ENCODE measurements around the gene LCA5.
"Not testable (repeated sequence)": the region's sequence is repeated elsewhere in the genome, so short reads cannot be mapped to it uniquely, and the experiment has no call there.

Gene LCA5

DNA sequence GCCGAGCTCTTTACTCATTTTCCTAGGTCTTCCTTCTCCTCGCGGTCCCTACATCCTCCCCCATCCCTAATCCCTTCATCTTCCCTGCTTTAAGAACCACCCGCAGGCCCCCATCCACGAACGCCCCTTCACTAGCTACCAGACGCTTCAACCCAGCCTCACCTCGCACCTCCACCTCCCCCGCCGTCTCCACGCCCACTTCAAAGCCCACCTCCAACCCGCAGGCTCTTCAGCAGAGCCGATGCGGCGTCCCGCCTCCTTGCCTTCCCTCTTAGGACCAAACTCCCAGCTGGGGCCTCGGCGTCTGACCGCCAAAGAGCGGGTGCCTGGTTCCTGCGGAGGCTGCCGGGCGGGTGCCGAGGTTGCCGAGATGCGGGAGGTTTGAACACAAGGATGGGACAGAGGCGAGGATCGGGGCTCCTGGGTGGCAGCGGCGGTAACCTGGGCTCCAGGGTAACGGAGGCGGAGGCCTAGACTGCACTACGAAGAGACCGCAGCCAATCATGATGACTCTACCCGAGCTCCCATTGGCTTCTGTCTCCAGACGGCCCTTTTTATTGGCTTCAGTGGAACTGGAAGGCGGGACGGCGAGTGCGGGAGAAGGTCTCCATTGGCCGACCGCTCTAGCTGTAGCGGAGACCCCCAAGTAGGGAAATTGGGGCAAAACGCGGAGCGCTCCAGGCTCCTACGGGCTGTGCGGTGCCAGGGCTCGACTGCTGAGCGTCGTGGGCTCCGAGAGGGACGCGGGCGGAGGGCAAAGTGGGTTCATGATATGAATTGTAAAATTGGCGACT is at the start of gene LCA5:
LCA5 (minus strand) TSS at position 477 of the 794 bp plus-strand sequence. CDS start 18,536 bp downstream, outside the sequence.
- DNase-seq: peak; percentile 77

DNA sequence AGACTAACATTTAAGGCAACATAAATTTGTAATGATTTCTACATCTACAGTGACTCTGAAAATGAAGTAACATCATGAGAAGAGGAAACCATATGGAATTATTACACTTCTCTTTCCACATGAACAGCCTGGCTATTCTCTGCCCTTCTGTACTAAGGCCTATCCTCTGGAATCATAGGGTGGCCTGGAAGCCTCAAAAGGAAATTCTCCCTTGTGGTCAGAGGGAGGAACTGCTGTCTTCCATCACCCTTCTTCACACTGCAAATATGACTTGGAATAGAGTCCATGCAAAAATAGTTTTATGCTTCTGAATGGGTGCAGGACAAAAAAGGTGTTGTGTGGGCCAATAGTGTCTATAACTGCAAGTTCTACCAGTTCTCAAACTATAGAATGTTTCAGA is 49.3 kb upstream of the LCA5 start:
- DNase-seq: no peak

GRCh38 chr6:79584332-79584731 is 47.1 kb upstream of the LCA5 start:
- DNase-seq: no peak

GRCh38 chr6:79577926-79578325 is 40.7 kb upstream of the LCA5 start:
- DNase-seq: not testable (repeated sequence)

DNA sequence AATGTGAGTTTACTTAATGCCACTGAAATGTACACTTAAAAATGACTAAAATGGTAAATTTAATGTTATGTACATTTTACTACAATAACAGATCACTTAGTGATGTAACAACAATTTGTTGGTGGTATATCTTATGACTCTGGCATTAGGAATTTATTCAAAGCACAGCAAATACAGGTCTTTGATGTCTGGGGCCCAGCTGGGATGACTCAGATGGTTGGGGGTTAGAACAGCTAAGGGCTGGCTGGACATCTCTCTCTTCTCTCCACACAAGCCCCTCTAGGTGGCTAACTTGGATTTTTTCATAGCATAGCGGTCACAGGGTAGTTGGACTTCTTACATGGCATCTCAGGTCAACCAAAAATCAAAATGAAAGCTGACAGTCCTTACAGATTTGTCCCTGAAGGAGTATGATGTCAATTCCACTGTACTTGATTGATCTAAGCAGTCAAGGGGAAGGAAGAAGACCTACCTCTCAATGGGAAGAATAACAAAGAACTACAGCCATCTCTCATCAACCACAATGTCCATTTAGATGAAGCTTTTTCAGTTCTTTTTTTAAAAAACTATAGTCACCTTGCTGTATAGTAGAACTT is 37.5 kb upstream of the LCA5 start:
- no peak for DNase-seq

DNA sequence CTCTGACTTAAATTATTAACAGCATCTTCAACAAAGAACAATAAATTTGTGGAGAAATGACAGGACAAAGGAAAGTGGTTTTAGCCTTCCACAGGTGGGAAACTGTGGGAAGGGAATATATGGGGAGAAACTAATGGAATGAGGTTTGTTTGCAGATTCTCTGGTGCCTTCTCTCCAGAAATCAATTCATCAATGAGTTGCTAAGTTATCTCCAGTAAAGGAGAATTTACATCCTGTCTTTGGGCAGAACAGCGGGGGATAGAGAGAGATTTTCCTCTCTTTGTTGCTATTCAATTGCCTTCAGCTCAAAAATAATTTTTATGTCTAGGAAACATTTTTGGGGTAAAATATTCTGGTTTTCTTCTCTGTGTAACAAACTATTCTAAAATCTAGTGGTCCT is 36.9 kb upstream of the LCA5 start:
- no peak for DNase-seq

GRCh38 chr6:79571030-79571367 is 33.8 kb upstream of the LCA5 start:
- no peak for DNase-seq

- no peak for DNase-seq
Observed at GRCh38 chr6:79570129-79571029, 33.1 kb upstream of the LCA5 start.

GRCh38 chr6:79568996-79569395 is 31.8 kb upstream of the LCA5 start:
- no peak for DNase-seq

- no peak for DNase-seq
Observed at GRCh38 chr6:79564636-79565035, 27.4 kb upstream of the LCA5 start.

GRCh38 chr6:79559706-79560105 is 22.5 kb upstream of the LCA5 start:
- DNase-seq: no peak

GRCh38 chr6:79557673-79558467 is 20.6 kb upstream of the LCA5 start:
- no peak for DNase-seq

DNA sequence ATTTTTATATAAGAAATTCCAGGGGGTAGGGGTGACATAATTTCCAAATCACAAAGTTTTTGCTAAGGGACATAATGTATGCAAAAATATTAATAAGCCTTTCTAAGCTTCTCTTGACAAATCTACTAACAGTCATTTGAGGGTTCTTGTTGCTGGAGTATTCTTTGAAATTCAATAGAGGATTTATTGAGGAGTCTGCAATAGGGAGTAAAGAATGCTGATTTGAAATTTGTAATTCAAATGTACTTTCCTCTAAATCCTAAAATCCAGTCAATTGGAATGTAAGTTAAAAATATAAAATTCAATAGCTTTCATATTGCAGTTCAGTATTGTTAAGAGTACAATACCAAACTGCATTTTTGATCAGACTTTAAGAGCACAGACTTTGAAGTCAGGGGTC is 17.1 kb upstream of the LCA5 start:
- no peak for DNase-seq

DNA sequence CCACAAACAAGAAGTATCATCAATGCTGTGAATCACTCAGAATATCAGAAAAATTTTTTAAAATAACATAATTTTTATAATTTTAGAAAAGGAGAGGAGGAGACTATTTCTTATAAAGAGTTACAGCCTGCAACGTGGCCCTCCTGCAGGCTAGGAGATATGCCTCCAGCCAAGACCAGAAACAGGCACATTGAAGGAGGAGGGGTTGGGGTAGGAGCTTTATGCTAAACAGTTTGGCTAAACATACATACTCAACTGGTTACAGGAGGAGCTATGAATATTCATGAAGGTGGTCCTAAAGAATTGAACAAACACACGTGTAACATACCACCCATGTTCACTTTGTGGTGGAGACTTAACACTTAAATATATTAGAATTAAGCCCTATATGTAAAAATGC is 14.2 kb upstream of the LCA5 start:
- DNase-seq: no peak

GRCh38 chr6:79548304-79548703 is 11.1 kb upstream of the LCA5 start:
- DNase-seq: no peak

GRCh38 chr6:79546186-79546585 is 9.0 kb upstream of the LCA5 start:
- no peak for DNase-seq

DNA sequence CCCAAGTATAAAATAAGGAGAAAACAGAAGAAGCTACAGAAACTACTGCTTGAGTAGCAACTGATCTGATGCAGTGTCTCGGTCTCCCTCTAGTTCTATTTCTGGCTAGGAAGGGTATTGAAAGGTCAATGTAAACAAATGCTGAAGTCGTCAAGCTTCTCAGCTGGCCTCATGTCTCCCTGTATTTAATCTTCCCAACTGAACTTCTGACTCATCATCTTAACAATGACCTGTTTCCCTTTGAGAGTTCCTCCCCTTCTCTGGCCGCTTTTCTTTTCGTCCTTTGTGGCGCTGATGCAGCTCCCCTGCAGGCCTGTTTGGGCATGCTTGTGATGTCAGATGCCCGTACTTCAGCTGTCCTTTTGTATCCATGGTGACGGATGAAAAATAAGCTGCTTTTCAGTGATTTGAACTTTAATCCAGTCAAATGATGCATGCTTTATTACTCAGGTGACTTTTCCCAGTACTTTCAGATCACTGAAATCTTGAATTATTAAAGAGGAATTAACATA is 7.8 kb upstream of the LCA5 start:
- no peak for DNase-seq

- DNase-seq: no peak
Observed at GRCh38 chr6:79544299-79544927, 7.2 kb upstream of the LCA5 start.

- no peak for DNase-seq
Observed at GRCh38 chr6:79543886-79544285, 6.7 kb upstream of the LCA5 start.

- no peak for DNase-seq
Observed at GRCh38 chr6:79543411-79543810, 6.2 kb upstream of the LCA5 start.

- DNase-seq: no peak
Observed at GRCh38 chr6:79538106-79538971, 1.1 kb upstream of the LCA5 start.
